Measurements from ENCODE around the gene USP3.

DNA sequence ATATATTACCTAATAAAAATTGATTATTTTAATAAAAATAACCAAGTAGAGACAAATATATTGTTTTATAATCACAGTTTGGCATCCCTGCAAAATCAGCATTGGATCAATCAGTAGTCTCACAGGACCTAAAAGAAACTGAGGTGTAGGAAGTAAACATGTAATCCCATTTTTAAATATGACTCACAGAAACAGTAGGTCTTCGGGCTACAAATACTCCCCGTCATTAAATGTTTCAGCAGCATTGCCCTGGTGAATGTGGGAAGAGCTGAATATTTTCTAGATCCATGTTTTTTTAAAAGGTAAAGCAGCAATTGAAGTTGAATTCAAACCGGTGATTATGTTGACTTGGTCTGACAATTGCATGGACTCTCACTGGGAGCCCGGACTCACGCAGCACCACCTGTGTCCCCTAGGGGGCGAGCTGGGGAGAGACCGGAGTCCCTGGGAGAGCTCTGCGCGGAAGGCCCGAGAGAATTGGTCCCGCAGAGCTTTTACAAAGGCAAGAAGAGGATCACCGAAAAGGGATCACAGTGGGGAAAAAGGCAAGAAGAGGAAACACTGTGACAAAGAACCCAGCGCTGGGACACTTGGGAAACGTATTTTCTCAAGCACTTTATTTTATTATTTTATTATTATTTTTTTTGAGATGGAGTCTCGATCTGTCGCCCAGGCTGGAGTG is 17.2 kb upstream of the USP3 start:
- TF ChIP-seq ZFP30 (CRISPR knock-in tag; IDR thresholded peaks at IDR 0.05) (no peak), GLIS3 (CRISPR knock-in tag; IDR thresholded peaks at IDR 0.05) (no peak), OSR1 (CRISPR knock-in tag; IDR thresholded peaks at IDR 0.05) (no peak), ARNTL (CRISPR knock-in tag; IDR thresholded peaks at IDR 0.05; ENCODE audit: borderline replicate concordance, low read depth) (no peak), ZC3H10 (CRISPR knock-in tag; IDR thresholded peaks at IDR 0.05) (no peak), CSDC2 (CRISPR knock-in tag; IDR thresholded peaks at IDR 0.05) (no peak), BACH2 (CRISPR knock-in tag; IDR thresholded peaks at IDR 0.05; ENCODE audit: borderline replicate concordance) (no peak), CSRNP3 (CRISPR knock-in tag; IDR thresholded peaks at IDR 0.05) (no peak), PATZ1 (CRISPR knock-in tag; IDR thresholded peaks at IDR 0.05; ENCODE audit: borderline replicate concordance) (no peak), PPARA (CRISPR knock-in tag; IDR thresholded peaks at IDR 0.05; ENCODE audit: borderline replicate concordance) (no peak)

All from SK-N-SH treated with all-trans-retinoic acid at 6 μM for 48 hours (cell line).